Panc1 (cell line): ENCODE data around the gene FYCO1. TPM values are rescaled to one million over a fixed set of nuclear protein-coding genes. Genes with fewer than 3 reads are reported as not detected.

ENCODE experiments used
- ATAC-seq: fragments of 200-7000 bp; cut with Tn5 transposase; 2 replicates; pipeline ENCODE4 v1.9.1; 2020; ENCODE audit warnings: mild to moderate bottlenecking, moderate library complexity
- BruUV-seq: library from RNA; stranded (reverse); fragments of 400-500 nt; replicated peaks from 2 replicates; lab custom pipeline; 2021; lab: Mats Ljungman, UMichigan
- CTCF ChIA-PET: fragments of 300-600 bp; sonication (Branson Sonifier 250); formaldehyde crosslinking; loops from one replicate; lab custom pipeline; 2022; ENCODE audit warnings: antibody characterized with exemption; lab: Charles Lee
- POLR2A ChIA-PET: fragments of 300-600 bp; sonication (Branson Sonifier 250); formaldehyde crosslinking; loops from one replicate; lab custom pipeline; 2022; ENCODE audit warnings: antibody characterized with exemption; lab: Charles Lee
- DNase-seq: peaks from one replicate; pipeline ENCODE4 v3.0.0-alpha.2; 2010; ENCODE audit warnings: low read depth, low spot score
- H3K27ac ChIP-seq: 2 replicates; pipeline ENCODE4 v1.5.1; 2011; ENCODE audit warnings: mild to moderate bottlenecking, low read length, inconsistent platforms
- H3K27me3 ChIP-seq: fragments of 200-500 bp; sonication (Bioruptor generic); 2 replicates; pipeline ENCODE4 v1.6.0; 2014; ENCODE audit warnings: low read length, inconsistent platforms; ENCODE audit not compliant: control insufficient read depth, insufficient read depth
- H3K36me3 ChIP-seq: fragments of 200-500 bp; sonication (Bioruptor generic); 2 replicates; pipeline ENCODE4 v1.5.1; 2014; ENCODE audit warnings: inconsistent platforms, mild to moderate bottlenecking, low read length, moderate library complexity; ENCODE audit not compliant: control insufficient read depth, insufficient read depth
- H3K4me1 ChIP-seq: 2 replicates; pipeline ENCODE4 v1.5.1; 2011; ENCODE audit warnings: inconsistent platforms, mild to moderate bottlenecking, low read length, moderate library complexity; ENCODE audit not compliant: control insufficient read depth, insufficient read depth
- H3K4me3 ChIP-seq, 2 experiments: 2 replicates each; pipeline ENCODE4 v1.5.1; 2011 to 2012; ENCODE audit warnings: low read depth in 2 of 2, low read length in 2 of 2, mild to moderate bottlenecking in 2 of 2, inconsistent platforms in 1 of 2, moderate library complexity in 1 of 2
- H3K9me3 ChIP-seq: fragments of 200-500 bp; sonication (Bioruptor generic); 2 replicates; pipeline ENCODE4 v1.5.1; 2014; ENCODE audit warnings: low read depth, mild to moderate bottlenecking, inconsistent platforms, low read length, moderate library complexity; ENCODE audit not compliant: control insufficient read depth, insufficient read depth
- CTCF ChIP-seq: fragments of 450-650 bp; IDR thresholded peaks from 2 replicates; pipeline ENCODE4 v1.5.1; 2017; ENCODE audit warnings: mild to moderate bottlenecking
- POLR2AphosphoS5 ChIP-seq: IDR thresholded peaks from 2 replicates; pipeline ENCODE4 v1.6.1; 2012; ENCODE audit warnings: mild to moderate bottlenecking, low read depth, low read length, moderate library complexity
- REST ChIP-seq, 2 experiments: IDR thresholded peaks; 2 replicates each; pipeline ENCODE4 v1.6.1; 2011 to 2012; ENCODE audit warnings: low read depth in 2 of 2, control low read depth in 1 of 2, low read length in 1 of 2, mild to moderate bottlenecking in 1 of 2, moderate library complexity in 1 of 2; ENCODE audit not compliant: insufficient read depth in 1 of 2
- SIN3A ChIP-seq: IDR thresholded peaks from 2 replicates; pipeline ENCODE4 v1.6.1; 2012; ENCODE audit warnings: low read depth, mild to moderate bottlenecking, low read length, moderate library complexity, borderline replicate concordance; ENCODE audit not compliant: insufficient read depth
- TCF7L2 ChIP-seq: IDR thresholded peaks from 2 replicates; pipeline ENCODE4 v1.6.1; 2011; ENCODE audit warnings: mild to moderate bottlenecking, low read depth, low read length, inconsistent platforms
- in situ Hi-C: cut with HindIII; loops from 2 replicates; pipeline ENCODE4 v1.10.0; 2016; ENCODE audit warnings: low sequenced_read_pairs, low pct_unique_long_range_greater_than_20kb
- intact Hi-C: fragments of 100-400 bp; cut with micrococcal nuclease; formaldehyde crosslinking; loops from one replicate; pipeline ENCODE4 v1.10.0; 2022; ENCODE audit not compliant: unreplicated experiment
- total RNA-seq: library from RNA; stranded (reverse); gene quantifications from one replicate; pipeline ENCODE4 v1.2.1, GENCODE V29; 2021; ENCODE audit not compliant: unreplicated experiment

Gene FYCO1
- total RNA-seq, 1 experiment from 2014 or later: 8.7 TPM

- ATAC-seq (no peak), DNase-seq (no peak)
- BruUV-seq: no TSS peak
- H3K4me3 ChIP-seq: no peak overlapping the region
- no peaks in the 10 kb centered on the region for H3K4me1 ChIP-seq
- CTCF ChIA-PET: no interaction called here
- intact Hi-C loops (loop anchor here (10.0 kb wide), 1 partner anchor 439 kb away; the partner anchor contains the start of gene CCR5), in situ Hi-C loops (no loop called here)
- H3K27me3 ChIP-seq: no peaks in the 10 kb centered on the region
- H3K27ac ChIP-seq: no peak overlapping the region
- H3K9me3 ChIP-seq: no peaks in the 10 kb centered on the region
- no peaks in the 10 kb centered on the region for H3K36me3 ChIP-seq
- TF ChIP-seq TCF7L2 (no peak), CTCF (no peak), REST (IDR thresholded peaks at IDR 0.05; ENCODE audit: insufficient read depth in 1 of 2, low read depth in 2 of 2, low read length in 1 of 2) (no peak), POLR2AphosphoS5 (no peak), SIN3A (no peak)
- POLR2A ChIA-PET: no interaction called here
Observed at GRCh38 chr3:45936261-45936660, 59.4 kb downstream of the FYCO1 start.

- H3K36me3 ChIP-seq: no peaks in the 10 kb centered on the region
- ChIA-PET CTCF (no interaction called here), POLR2A (no interaction called here)
- no TSS peak for BruUV-seq
- in situ Hi-C loops (no loop called here), intact Hi-C loops (loop anchor here (10.0 kb wide), 1 partner anchor 441 kb away; the partner anchor contains the start of gene CCR5)
- no peaks in the 10 kb centered on the region for H3K27me3 ChIP-seq
- H3K4me1 ChIP-seq: no peaks in the 10 kb centered on the region
- ATAC-seq: no peak
- DNase-seq: no peak
- no peaks in the 10 kb centered on the region for H3K9me3 ChIP-seq
- H3K4me3 ChIP-seq: no peak overlapping the region
- no peak overlapping the region for H3K27ac ChIP-seq
- TF ChIP-seq CTCF (no peak), SIN3A (no peak)
Observed at GRCh38 chr3:45933591-45933990, 62.0 kb downstream of the FYCO1 start.

- ATAC-seq (no peak), DNase-seq (no peak)
- intact Hi-C loops: loop anchor here (10.0 kb wide), 1 partner anchor 443 kb away; the partner anchor contains the start of gene CCR5
- H3K27ac ChIP-seq: no peak overlapping the region
- H3K27me3 ChIP-seq: no peaks in the 10 kb centered on the region
- no peaks in the 10 kb centered on the region for H3K36me3 ChIP-seq
- no peaks in the 10 kb centered on the region for H3K4me1 ChIP-seq
- TF ChIP-seq CTCF (no peak), REST (IDR thresholded peaks at IDR 0.05; ENCODE audit: insufficient read depth in 1 of 2, low read depth in 2 of 2, low read length in 1 of 2) (no peak), POLR2AphosphoS5 (no peak)
- H3K4me3 ChIP-seq: no peak overlapping the region
- no peaks in the 10 kb centered on the region for H3K9me3 ChIP-seq
- CTCF ChIA-PET: no interaction called here
- in situ Hi-C loops: no loop called here
- POLR2A ChIA-PET: no interaction called here
- BruUV-seq: no TSS peak
Observed at GRCh38 chr3:45932112-45932511, 63.5 kb downstream of the FYCO1 start.
